NCI-H748 (cell line): ENCODE measurements around the gene PRKAG2.
"Not testable (repeated sequence)": the region's sequence is repeated elsewhere in the genome, so short reads cannot be mapped to it uniquely, and the experiment has no call there.

Experiments used
- DNase-seq: peaks from one replicate; lab custom pipeline; 2025; ENCODE audit not compliant: unreplicated experiment; lab: John Stamatoyannopoulos, UW

Gene PRKAG2

DNA sequence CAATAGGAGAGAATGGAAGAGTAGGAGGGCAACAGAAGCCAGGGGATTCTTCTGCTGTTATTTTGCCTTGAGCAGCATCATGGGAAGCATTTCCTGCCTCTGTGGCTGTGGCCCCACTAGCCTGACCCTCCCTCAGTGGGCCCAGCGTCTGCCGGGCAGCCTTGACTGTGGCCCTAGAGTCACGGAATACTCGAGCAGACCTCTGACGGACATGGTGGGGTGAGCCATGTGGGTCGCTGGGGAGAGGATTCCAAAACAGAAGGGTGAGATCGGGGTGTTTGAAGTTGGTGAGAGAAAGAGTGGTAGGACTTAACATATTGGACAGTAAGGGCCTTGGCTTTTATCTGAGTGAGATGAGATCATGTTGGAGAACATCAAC, 8.3 kb upstream of the PRKAG2 start:
- DNase-seq, result no peak

DNA sequence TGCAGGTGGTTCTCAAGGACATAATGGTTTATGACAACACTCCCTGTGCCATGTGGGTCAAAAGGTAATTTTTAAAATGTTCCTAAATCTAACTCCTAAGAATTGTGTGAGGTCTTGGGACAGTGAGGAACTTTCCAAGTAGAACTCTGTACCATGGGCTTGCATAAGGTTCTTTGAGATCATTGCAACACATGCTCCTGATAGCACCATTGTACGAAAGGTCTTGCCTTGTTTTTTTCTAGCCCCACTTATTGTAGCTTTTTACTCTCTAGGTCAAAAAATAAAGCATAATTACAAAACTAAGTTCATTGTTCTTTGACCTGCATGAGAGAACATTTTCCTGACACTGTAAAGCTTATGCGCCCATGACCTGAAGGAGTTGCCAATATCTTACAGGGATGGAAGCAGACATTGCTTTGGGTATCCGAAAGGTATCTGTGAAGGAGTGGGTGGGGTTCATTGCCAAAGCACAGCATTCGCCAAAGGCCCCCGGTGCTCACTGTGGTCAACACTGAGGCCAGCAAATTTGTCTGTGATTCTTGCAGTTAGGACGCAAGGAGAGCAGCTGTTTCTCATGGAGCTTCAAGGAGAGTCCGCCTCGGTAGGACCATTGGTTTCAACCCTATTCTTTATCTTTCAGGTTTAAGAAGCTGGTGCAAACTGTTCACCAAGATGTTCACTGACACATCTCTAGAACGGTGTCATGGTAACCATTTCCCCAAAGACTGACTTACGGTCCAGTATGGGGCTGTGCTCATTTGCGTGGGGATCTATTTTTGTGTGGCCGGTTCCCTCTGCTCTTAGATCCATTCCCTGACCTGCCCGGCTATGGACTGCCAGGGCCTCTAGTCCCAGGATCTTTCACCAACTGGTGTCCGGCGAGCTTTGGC, 7.6 kb upstream of the PRKAG2 start:
- no peak for DNase-seq

- no peak for DNase-seq
Observed at GRCh38 chr7:151883857-151884256, 6.9 kb upstream of the PRKAG2 start.

DNA sequence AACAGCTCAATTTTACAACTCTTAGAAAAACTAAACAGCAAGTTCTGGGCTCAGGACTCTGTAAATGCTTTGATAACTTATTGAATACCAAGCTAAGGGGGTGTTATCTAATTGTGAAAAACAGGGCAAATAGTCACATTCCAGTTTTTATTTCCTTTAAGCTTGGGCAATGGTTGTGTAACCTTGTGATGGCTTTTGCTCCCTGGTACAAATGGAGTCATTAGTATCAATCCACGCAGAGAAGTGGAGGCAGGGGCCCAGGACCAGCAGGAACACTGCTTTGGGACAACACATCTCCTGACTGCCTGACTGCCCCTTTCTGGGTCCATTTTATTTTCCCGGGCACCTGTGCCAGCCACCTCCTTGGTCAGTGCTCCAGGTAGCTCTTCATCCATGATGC, 5.8 kb upstream of the PRKAG2 start:
- DNase-seq, result no peak

DNA sequence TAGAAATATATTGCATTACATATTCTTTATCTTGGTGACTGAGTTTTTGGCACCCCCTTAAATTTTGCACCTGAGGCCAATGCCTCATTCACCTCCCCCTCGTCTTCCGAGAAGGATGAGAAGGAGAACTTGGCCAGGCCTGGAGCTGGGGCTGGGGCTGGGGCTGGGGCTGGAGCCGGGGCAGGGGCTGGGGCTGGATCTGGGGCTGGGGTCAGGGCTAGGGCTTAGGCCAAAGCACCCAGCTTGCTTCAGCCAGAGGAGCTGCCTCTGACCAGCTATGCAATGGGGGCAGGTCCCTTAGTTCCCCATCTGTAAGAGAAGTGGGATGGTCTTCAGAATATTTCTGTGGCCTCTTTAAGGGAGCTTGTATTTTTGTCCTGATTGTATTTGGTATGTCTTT, 3.8 kb upstream of the PRKAG2 start:
- no peak for DNase-seq

DNA sequence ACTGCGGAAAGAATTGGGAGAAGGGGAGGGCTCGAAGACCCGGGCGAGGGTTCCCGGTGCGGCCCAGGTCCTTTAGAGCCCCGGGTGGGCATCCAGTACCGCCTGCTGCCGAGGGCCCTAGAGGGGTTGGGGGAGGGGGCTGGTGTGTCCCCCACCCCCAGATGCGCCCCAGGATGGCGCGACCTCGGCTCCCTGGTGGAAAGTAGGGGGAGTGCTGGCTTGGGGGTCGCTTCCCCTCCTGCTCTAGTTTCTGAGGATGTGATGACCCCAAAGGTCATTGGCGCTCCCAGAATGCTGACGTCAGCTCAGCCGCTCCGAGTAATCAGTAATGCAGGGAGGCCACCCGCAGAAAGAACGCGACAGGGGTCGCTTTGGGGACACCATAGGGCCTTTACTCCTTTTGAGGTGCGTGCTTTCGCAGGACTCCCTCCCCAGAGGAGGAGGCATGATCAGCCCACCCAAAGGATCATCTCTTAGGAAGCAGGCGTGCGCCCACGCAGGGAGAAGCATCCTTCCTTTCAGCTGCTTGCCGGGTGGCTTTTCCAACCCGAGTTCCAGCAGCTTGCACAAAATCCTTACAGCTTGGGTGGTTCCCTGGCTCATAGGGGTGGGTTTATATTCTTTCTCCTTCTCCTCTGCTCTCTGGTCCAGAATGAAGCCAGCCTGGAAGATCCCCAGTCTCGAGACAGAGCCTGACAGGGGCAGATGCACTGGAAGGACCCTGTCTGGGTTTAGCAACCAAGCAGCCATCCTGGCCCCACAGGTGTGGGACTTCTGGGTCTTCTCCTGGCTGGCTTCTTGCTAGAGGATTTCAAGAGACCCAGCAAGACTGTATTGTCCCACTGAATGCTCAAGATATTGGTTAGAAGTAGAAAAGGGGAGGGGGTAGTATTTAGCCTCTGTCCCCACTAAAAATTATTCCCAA, 1.3 kb upstream of the PRKAG2 start:
- DNase-seq, result no peak

- peak; percentile 75 for DNase-seq
Observed at GRCh38 chr7:151875942-151876898, 695 bp downstream of the PRKAG2 start.

GRCh38 chr7:151874479-151874878, 2.4 kb downstream of the PRKAG2 start:
- not testable (repeated sequence) for DNase-seq

DNA sequence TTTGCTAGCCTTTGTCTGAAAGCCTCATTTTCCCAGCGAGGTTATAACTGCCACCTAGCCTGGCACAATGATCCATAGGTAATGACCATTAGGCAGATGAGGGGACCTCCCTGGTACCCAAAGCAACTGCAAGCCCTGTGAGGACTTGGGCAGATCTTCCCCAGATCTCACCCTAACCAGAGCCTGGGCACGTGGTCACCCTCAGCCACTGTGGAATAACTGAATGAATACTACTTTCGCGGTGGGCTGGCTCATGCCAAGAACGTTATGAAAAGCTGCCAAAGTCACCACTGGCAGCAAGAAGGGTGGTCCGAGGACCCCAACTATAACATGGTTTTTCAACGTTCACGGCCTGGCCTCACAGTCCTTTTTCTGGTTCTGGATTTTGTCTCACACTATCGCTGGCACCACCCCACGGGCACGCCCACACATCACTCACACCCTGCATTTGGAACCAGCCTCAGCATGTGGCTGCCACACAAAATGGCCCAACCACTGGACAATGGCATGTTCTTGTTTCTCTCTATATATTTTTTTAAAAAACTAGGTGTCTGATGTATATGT, 3.4 kb downstream of the PRKAG2 start:
- DNase-seq, result no peak

GRCh38 chr7:151872531-151873401, 4.1 kb downstream of the PRKAG2 start:
- DNase-seq, result no peak

DNA sequence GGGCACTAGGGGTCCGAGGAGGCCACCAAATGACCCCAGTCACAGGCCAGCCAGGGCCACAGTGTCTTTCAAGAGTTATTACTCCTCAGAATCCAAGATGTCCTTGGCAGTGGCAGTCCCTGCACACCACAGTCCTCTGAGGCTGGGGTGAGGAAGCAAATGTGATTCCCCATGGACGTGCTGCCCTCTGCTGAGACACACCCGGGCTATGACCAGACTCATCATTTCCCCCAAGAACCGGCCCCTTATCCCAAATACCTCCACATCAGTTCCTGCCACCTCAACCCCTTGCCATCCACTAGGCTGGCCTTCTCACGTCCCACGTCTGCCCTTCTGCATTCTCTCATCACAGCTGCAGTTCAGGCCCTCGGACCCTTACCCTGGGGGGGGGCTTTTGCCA, 5.0 kb downstream of the PRKAG2 start:
- DNase-seq, result no peak

DNA sequence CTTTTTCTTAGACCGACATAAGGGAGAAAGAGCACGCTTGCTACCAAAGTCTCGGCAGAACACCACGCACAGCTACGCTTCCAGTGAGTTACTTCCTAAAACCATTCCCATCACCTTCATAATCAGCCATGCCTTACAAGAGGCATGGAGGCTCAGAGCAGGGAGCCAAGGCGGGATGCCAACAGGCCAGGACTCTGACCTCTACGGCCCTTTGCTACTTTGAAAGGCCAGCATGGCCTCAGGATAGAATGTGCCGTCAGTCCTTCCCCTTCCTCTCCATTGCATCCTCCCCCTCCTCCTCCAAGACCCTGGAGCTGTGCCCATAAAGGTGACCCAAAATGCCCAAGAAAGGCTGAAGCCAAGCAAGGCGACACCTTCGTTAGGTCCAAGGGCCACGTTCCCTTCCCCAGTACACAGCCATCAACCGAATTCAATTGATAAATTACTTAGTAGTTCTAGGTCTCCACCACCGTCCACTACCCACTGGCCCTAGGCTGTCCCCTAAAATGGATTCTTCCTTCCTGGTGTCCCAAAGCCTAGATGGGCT, 5.7 kb downstream of the PRKAG2 start:
- DNase-seq, result no peak

DNA sequence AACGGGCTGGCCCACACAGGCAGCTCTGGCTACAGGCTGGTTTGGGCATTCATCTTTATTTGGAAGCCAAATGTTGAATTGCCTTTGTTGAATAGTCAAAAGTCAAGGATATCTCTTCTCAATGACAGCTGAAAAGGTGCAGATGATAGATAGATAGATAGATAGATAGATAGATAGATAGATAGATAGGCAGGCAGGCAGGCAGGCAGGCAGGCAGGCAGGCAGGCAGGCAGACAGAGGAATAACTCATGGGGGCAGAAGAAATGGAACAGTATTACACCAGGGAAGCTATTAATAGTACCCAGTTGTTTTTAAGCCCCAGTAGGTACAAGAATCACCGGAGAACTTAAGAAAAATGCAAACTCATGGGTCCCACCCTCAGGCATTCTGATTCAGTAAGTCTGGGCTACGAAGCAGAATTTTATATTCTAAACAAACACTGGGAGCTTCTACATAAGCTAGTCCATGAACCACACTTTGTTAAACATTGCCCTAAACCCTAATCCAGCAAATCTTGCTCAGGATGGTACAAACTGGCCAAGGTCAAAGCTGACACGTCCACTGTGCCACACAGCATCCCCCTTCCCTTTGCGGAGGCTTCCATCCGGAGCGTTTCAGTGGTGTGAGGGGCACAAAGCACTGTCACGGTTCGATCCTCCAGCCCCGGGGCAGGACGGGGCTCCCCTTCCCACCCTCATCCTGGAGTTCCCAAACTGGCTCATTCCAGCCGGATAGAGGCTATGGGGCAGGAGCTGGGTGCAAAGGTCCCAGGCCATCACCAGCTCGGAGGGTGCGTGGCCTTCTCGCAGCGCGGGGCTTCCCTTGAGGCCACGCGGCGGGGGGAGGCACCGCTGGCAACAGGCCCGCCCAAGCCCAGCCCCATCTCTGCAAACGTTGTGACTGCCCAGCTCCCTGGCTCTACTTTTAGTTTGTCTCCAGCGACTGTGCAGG, 6.7 kb downstream of the PRKAG2 start:
- no peak for DNase-seq

DNA sequence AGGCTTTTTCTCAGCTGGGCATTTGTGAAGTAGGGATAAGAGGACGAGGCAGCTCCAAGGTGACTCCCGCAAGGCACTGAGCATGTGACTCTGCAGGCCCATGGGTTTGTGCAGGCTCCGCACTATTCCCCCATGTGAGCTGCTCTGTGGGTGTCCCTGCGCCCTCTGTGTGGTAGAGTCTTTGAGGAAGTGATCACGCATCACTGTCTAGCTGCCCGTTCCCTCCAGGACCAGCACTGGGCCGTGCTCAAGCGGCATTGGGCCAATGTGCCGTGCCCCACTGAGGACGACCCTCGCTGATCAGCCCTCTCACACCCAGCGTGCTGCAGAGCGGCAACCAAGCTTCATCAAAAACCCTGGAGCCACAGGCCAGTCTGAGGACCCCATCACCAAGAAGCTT, 7.5 kb downstream of the PRKAG2 start:
- no peak for DNase-seq

GRCh38 chr7:151869109-151869428, 7.8 kb downstream of the PRKAG2 start:
- DNase-seq, result no peak

GRCh38 chr7:151868396-151869108, 8.4 kb downstream of the PRKAG2 start:
- no peak for DNase-seq

GRCh38 chr7:151867912-151868311, 9.0 kb downstream of the PRKAG2 start:
- no peak for DNase-seq
